ENCODE data around the gene PRKRIP1. TPM values are rescaled to one million over a fixed set of nuclear protein-coding genes. Genes with fewer than 3 reads are reported as not detected.
"Not testable (repeated sequence)": the region's sequence is repeated elsewhere in the genome, so short reads cannot be mapped to it uniquely, and the experiment has no call there.

Gene PRKRIP1
- total RNA-seq, 1 donor = 19.7 TPM

- DNase-seq (ENCODE audit: low read depth in 2 of 3, low spot score in 2 of 3) = not testable (repeated sequence)
These were observed 78.0 kb downstream of the PRKRIP1 start for GRCh38 chr7:102474116-102474515.

GRCh38 chr7:102474736-102475435, 78.7 kb downstream of the PRKRIP1 start:
- not testable (repeated sequence) for DNase-seq (ENCODE audit: low read depth in 2 of 3, low spot score in 2 of 3)

Small RNAs within 50 kb of the gene (small RNA-seq; reads per million reads assigned to genes)
- gene AC091390.4 (not detected), gene MIR548O (not detected)

Other genes with a start within 250 kb of the PRKRIP1 start
- gene SH2B2, start 109.5 kb upstream of the PRKRIP1 start, total RNA-seq = 6.2 TPM
- gene SPDYE6, start 39.9 kb upstream of the PRKRIP1 start, total RNA-seq = not detected
- gene ORAI2, start 37.2 kb downstream of the PRKRIP1 start, total RNA-seq = 191 TPM
- gene ALKBH4, start 68.5 kb downstream of the PRKRIP1 start, total RNA-seq = 39.6 TPM
- 27.7 TPM for gene LRWD1, start 68.6 kb downstream of the PRKRIP1 start, total RNA-seq
- gene POLR2J, start 82.6 kb downstream of the PRKRIP1 start, total RNA-seq = 46.3 TPM
- gene RASA4B, start 121.4 kb downstream of the PRKRIP1 start, total RNA-seq = 14.8 TPM
- gene UPK3BL2, start 147.3 kb downstream of the PRKRIP1 start, total RNA-seq = 4.0 TPM
- gene SPDYE2, start 154.9 kb downstream of the PRKRIP1 start, total RNA-seq = under 0.01 TPM
- 52.0 TPM for gene POLR2J3, start 176.2 kb downstream of the PRKRIP1 start, total RNA-seq
- 35.3 TPM for gene RASA4, start 220.4 kb downstream of the PRKRIP1 start, total RNA-seq
- gene UPK3BL1, start 246.4 kb downstream of the PRKRIP1 start, total RNA-seq = 0.27 TPM